ENCODE results near the gene OR4C45. TPM values are rescaled to one million over a fixed set of nuclear protein-coding genes. Genes with fewer than 3 reads are reported as not detected.
"Not testable (repeated sequence)": the region's sequence is repeated elsewhere in the genome, so short reads cannot be mapped to it uniquely, and the experiment has no call there.

OR4C45 gene
- total and polyA plus RNA-seq, 2 of the 4 experiments (the other 2 are of a cell fraction): not detected

DNA sequence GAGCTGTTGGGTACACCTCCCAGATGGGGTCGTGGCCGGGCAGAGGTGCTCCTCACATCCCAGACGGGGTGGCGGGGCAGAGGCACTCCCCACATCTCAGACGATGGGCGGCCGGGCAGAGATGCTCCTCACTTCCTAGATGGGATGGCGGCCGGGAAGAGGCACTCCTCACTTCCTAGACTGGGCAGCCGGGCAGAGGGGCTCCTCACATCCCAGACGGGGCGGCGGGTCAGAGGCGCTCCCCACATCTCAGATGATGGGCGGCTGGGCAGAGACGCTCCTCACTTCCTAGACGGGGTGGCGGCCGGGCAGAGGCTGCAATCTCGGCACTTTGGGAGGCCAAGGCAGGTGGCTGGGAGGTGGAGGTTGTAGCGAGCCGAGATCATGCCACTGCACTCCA is 30.4 kb downstream of the OR4C45 start:
- CTCF ChIA-PET; H2AFZ ChIP-seq (replicated peaks; ENCODE audit: low read length, poor library complexity); H3K27ac ChIP-seq (ENCODE audit: insufficient read depth, low read length); H3K4me3 ChIP-seq (ENCODE audit: insufficient read depth, low read depth, low read length); H4K8ac ChIP-seq (ENCODE audit: low read depth in 2 of 2, low read length in 2 of 2); H3K4me2 ChIP-seq (ENCODE audit: low read depth, low read length); H2BK20ac ChIP-seq (ENCODE audit: low read depth, low read length); H3K4me1 ChIP-seq (ENCODE audit: control insufficient read depth, insufficient read depth, low read length); dilution Hi-C loops (cut with HindIII; ENCODE audit: low sequenced_read_pairs, unreplicated experiment); H3K36me3 ChIP-seq (ENCODE audit: control insufficient read depth, insufficient read depth, low read length); H4K91ac ChIP-seq (ENCODE audit: insufficient read depth, low read depth, low read length); BruUV-seq (replicated peaks); H3K4ac ChIP-seq (ENCODE audit: low read depth, low read length); H2AK9ac ChIP-seq (replicated peaks; ENCODE audit: low read depth, low read length, poor library complexity); DNase-seq; H3K9ac ChIP-seq (ENCODE audit: low read depth, low read length); H4K5ac ChIP-seq (ENCODE audit: low read depth, low read length); ATAC-seq (ENCODE audit: low read depth); POLR2A ChIA-PET (ENCODE audit: unreplicated experiment); H3K79me1 ChIP-seq (ENCODE audit: low read depth in 1 of 2, low read length in 2 of 2); H3K56ac ChIP-seq (ENCODE audit: extremely low read depth, insufficient read depth, low read length); H4K20me1 ChIP-seq (ENCODE audit: insufficient read depth, low read length); H2BK5ac ChIP-seq (ENCODE audit: low read depth, low read length, poor library complexity, severe bottlenecking); H2BK120ac ChIP-seq (ENCODE audit: low read depth, low read length); H2BK15ac ChIP-seq (ENCODE audit: low read depth, low read length); in situ Hi-C loops (cut with MboI; ENCODE audit: low sequenced_read_pairs); H3K27me3 ChIP-seq (ENCODE audit: control insufficient read depth, insufficient read depth, low read length); H2AK5ac ChIP-seq (ENCODE audit: low read depth, low read length); intact Hi-C loops (cut with micrococcal nuclease); H3K14ac ChIP-seq (replicated peaks; ENCODE audit: low read depth, low read length); H3K23ac ChIP-seq (ENCODE audit: low read depth, low read length); H3K9me3 ChIP-seq (ENCODE audit: control insufficient read depth, insufficient read depth, low read length); H3K9me1 ChIP-seq (ENCODE audit: insufficient read depth, low read length); H3K18ac ChIP-seq (ENCODE audit: low read depth, low read length): not testable (repeated sequence)
- no CpG with 5 or more reads among the region's 22 CpGs for WGBS, 2 experiments (ENCODE audit: extremely low coverage in 2 of 2, insufficient read length in 1 of 2)
